Measurements from ENCODE around the gene RXRA. TPM values are rescaled to one million over a fixed set of nuclear protein-coding genes. Genes with fewer than 3 reads are reported as not detected.

The RXRA gene
- total and polyA plus RNA-seq, 2 donors (not counting 3 experiments of a cell fraction or from before 2014, with no cell fraction given) = 15.4 to 37.4 TPM

- FAIRE-seq = no peak
- intact Hi-C loops (cut with micrococcal nuclease) = no loop called here
- H2AFZ ChIP-seq (ENCODE audit: low read depth, low read length) = no peak overlapping the region
- TF ChIP-seq POLR2A (IDR thresholded peaks at IDR 0.05; ENCODE audit: low read depth, low read length) (no peak), MAX (IDR thresholded peaks at IDR 0.05; ENCODE audit: insufficient read depth, insufficient read length) (no peak), GATA2 (IDR thresholded peaks at IDR 0.05; ENCODE audit: insufficient read depth, insufficient read length, low read depth, low read length) (no peak), EZH2 (IDR thresholded peaks at IDR 0.05; ENCODE audit: borderline replicate concordance, low read depth, low read length, severe bottlenecking) (no peak), FOS (IDR thresholded peaks at IDR 0.05; ENCODE audit: borderline replicate concordance, insufficient read depth, low read length) (no peak), POLR2AphosphoS5 (IDR thresholded peaks at IDR 0.05; ENCODE audit: insufficient read depth, low read depth, low read length) (no peak), CTCF (IDR thresholded peaks at IDR 0.05; ENCODE audit: extremely low read depth in 1 of 2, insufficient read depth in 1 of 2, low read depth in 1 of 2, low read length in 2 of 2) (no peak), JUN (IDR thresholded peaks at IDR 0.05; ENCODE audit: borderline replicate concordance, insufficient read depth, insufficient read length, low read depth) (no peak), MYC (IDR thresholded peaks at IDR 0.05; ENCODE audit: low read depth, low read length) (no peak)
- no TSS peak for BruUV-seq (replicated peaks)
- no peaks in the 10 kb centered on the region for H3K9me3 ChIP-seq (replicated peaks; ENCODE audit: control insufficient read depth, insufficient read depth, low read length)
- dilution Hi-C loops (cut with MboI; ENCODE audit: extremely low pct_ligation_motif_present, low sequenced_read_pairs) = no loop called here
- H4K20me1 ChIP-seq (replicated peaks; ENCODE audit: control insufficient read depth, extremely low read depth, insufficient read depth, low read length) = no peaks in the 10 kb centered on the region
- peaks cover 59% of the 10 kb centered on the region for H3K79me2 ChIP-seq (ENCODE audit: control insufficient read depth, insufficient read depth, low read length)
- H3K27me3 ChIP-seq (ENCODE audit: control insufficient read depth in 2 of 2, insufficient read depth in 2 of 2, low read length in 2 of 2) = no peaks in the 10 kb centered on the region
- ChIA-PET CTCF (no interaction called here), POLR2A (interaction anchor here (1.3 kb wide), 1 partner anchor 108 kb away, joined by 3 read pairs; no protein-coding TSS in a partner anchor)
- H3K4me2 ChIP-seq (ENCODE audit: insufficient read depth, low read length) = no peak overlapping the region
- H3K9me1 ChIP-seq (replicated peaks; ENCODE audit: control insufficient read depth, extremely low read depth, insufficient read depth, low read length) = no peaks in the 10 kb centered on the region
- no peak overlapping the region for H3K4me3 ChIP-seq (replicated peaks in 1 of 3; ENCODE audit: insufficient read depth in 1 of 3, low read depth in 1 of 3, low read length in 3 of 3)
- DNase-seq (ENCODE audit: low read depth, low spot score) = no peak
- no peak overlapping the region for H3K27ac ChIP-seq (ENCODE audit: insufficient read depth, low read depth, low read length)
- H3K36me3 ChIP-seq (ENCODE audit: control insufficient read depth in 2 of 2, extremely low read depth in 1 of 2, insufficient read depth in 2 of 2, low read length in 2 of 2) = no peaks in the 10 kb centered on the region
- H3K9ac ChIP-seq (replicated peaks; ENCODE audit: extremely low read depth, insufficient read depth, low read length) = no peak overlapping the region
- H3K4me1 ChIP-seq (ENCODE audit: control insufficient read depth, extremely low read depth, insufficient read depth, low read length) = peaks cover 25% of the 10 kb centered on the region
Observed at GRCh38 chr9:134335486-134336220, 9.4 kb downstream of the RXRA start.

Measured in endothelial cell of umbilical vein (primary cell).